ENCODE measurements around the gene ARSJ. TPM values are rescaled to one million over a fixed set of nuclear protein-coding genes. Genes with fewer than 3 reads are reported as not detected.
A peak's percentile ranks its signal among the peaks of the same experiment; 100 is the strongest.
"Not testable (repeated sequence)": the region's sequence is repeated elsewhere in the genome, so short reads cannot be mapped to it uniquely, and the experiment has no call there.

The ARSJ gene
- total RNA-seq, 2 donors from 2014 or later, result 0.45 TPM; not detected in 1

GRCh38 chr4:113943863-113944262 lies 35.6 kb downstream of the ARSJ start:
- Mint-ChIP-seq H3K27ac (no peak overlapping the region), H3K36me3 (ENCODE audit: low read depth) (no peaks in the 10 kb centered on the region), H3K27me3 (peaks cover 10% of the 10 kb centered on the region), H3K4me3 (peak overlapping the region; percentile 19), H3K4me1 (peaks cover 14% of the 10 kb centered on the region)
- DNase-seq (no peak), ATAC-seq (no peak)
- H3K9me3 ChIP-seq (ENCODE audit: control insufficient read depth, low read length, poor library complexity, severe bottlenecking), result no peaks in the 10 kb centered on the region

DNA sequence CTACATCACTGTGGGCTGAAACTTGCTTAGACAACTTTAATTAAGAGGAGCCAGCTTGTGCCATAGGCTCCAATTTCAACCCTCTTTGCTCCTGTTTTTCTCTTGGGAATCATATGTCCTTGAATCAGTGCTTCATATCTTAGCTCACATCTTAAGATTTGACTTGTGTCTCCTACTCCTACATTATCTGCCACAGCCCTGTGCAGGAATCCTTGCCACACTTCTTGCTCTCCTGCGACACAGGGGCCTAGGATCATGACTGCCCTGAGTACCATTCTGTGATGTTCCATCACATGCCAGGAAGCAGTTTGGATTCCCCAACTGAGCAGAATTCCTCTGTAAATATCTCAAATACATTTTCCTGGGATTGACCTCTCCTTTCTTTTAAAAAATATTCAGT lies 36.4 kb downstream of the ARSJ start:
- H3K27ac Mint-ChIP-seq, result no peak overlapping the region
- DNase-seq (no peak), ATAC-seq (no peak)
- no peaks in the 10 kb centered on the region for H3K36me3 Mint-ChIP-seq (ENCODE audit: low read depth)
- H3K27me3 Mint-ChIP-seq, result peaks cover 10% of the 10 kb centered on the region
- peaks cover 13% of the 10 kb centered on the region for H3K4me1 Mint-ChIP-seq
- H3K9me3 ChIP-seq (ENCODE audit: control insufficient read depth, low read length, poor library complexity, severe bottlenecking), result no peaks in the 10 kb centered on the region
- no peak overlapping the region for H3K4me3 Mint-ChIP-seq

DNA sequence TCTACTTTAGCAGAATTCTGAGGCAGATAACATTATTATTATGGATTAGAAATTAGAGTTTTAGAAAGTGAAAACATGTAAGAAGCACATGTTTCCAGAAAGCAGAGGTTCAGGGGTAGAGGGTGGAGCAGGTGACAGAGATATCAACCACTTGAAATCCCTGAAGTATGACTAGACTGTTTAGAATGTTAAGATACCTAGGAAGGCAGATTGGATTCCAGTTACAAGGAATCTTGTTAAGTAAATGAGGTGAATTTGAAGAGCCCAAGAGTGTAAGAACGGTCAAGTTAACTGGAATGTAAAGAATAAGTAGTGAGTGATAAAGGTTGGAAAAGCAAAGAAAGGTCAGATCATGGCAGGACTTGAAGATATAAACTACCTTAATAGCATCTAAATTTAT lies 37.6 kb downstream of the ARSJ start:
- H3K9me3 ChIP-seq (ENCODE audit: control insufficient read depth, low read length, poor library complexity, severe bottlenecking), result no peaks in the 10 kb centered on the region
- Mint-ChIP-seq H3K36me3 (ENCODE audit: low read depth) (no peaks in the 10 kb centered on the region), H3K4me3 (no peak overlapping the region), H3K27ac (no peak overlapping the region), H3K27me3 (peaks cover 10% of the 10 kb centered on the region), H3K4me1 (peaks cover 13% of the 10 kb centered on the region)
- DNase-seq (no peak), ATAC-seq (no peak)

- not testable (repeated sequence) for H3K9me3 ChIP-seq (ENCODE audit: control insufficient read depth, low read length, poor library complexity, severe bottlenecking); H3K27ac Mint-ChIP-seq; ATAC-seq; H3K36me3 Mint-ChIP-seq (ENCODE audit: low read depth); DNase-seq; H3K27me3 Mint-ChIP-seq; H3K4me3 Mint-ChIP-seq
- H3K4me1 Mint-ChIP-seq, result peaks cover 13% of the 10 kb centered on the region
Measured at GRCh38 chr4:113940103-113940502, 39.3 kb downstream of the ARSJ start.

- ATAC-seq, result no peak
- no peaks in the 10 kb centered on the region for H3K27me3 Mint-ChIP-seq
- H3K4me3 Mint-ChIP-seq, result no peak overlapping the region
- no peaks in the 10 kb centered on the region for H3K9me3 ChIP-seq (ENCODE audit: control insufficient read depth, low read length, poor library complexity, severe bottlenecking)
- DNase-seq, result no peak
- H3K36me3 Mint-ChIP-seq (ENCODE audit: low read depth), result peaks cover 2% of the 10 kb centered on the region
- H3K4me1 Mint-ChIP-seq, result no peaks in the 10 kb centered on the region
- H3K27ac Mint-ChIP-seq, result no peak overlapping the region
Measured at GRCh38 chr4:113935190-113935589, 44.3 kb downstream of the ARSJ start.

DNA sequence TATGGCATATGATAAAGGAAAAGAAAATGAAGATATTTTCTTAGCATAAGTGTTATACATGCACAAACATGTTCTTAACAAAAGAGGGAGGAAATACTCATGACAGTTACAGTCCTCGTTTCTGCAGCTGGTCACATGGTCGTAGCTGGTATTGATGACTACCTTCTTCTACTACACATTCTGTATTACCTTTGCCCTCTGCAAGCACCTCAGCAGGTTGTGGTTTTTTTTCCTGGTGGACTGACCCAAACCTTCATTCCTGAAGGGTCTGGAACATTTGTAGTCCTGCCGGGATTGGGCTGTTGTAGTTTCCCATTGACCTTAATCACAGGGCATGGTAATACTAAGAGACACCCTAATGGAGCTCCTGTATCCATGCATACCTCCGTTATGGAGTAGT lies 54.7 kb downstream of the ARSJ start:
- not testable (repeated sequence) for H3K4me3 Mint-ChIP-seq; ATAC-seq; H3K4me1 Mint-ChIP-seq; H3K36me3 Mint-ChIP-seq (ENCODE audit: low read depth); DNase-seq; H3K9me3 ChIP-seq (ENCODE audit: control insufficient read depth, low read length, poor library complexity, severe bottlenecking); H3K27me3 Mint-ChIP-seq; H3K27ac Mint-ChIP-seq

DNA sequence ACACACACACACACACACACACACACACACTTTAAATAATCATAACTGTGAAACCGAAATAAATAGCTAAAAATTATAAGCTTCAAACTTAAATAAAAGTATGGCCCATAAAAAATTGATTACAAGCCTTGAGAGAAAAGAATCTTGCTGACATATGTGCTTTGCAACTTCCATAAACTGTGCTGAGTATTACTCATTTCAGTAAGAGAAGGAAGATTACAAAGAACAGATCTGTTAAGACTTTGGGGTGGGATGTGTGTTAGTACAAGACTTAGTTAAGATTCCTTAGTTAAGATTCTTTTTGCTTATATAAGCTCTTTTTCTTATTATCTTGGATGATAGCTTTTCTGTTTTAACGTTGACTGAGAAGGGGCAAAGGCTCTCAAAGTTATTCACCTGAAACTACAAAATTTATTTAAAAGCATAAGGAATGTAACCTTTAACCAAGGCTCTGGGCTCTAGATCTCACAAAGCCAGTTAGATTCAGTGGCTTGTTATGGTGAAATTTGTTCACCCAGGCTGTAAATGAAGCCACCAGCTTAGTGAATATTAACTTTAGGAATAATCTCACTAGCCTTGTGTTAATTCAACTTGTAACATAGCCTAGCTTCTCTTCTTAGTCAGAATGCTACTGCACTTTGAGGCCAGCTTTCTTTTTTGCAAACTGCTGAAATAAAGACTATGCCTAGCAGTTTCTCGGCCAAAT lies 58.2 kb downstream of the ARSJ start:
- ATAC-seq (no peak), DNase-seq (no peak)
- Mint-ChIP-seq H3K27me3 (peaks cover 5% of the 10 kb centered on the region), H3K4me1 (peaks cover 6% of the 10 kb centered on the region), H3K27ac (no peak overlapping the region), H3K4me3 (no peak overlapping the region), H3K36me3 (ENCODE audit: low read depth) (peaks cover 5% of the 10 kb centered on the region)
- H3K9me3 ChIP-seq (ENCODE audit: control insufficient read depth, low read length, poor library complexity, severe bottlenecking), result no peaks in the 10 kb centered on the region

DNA sequence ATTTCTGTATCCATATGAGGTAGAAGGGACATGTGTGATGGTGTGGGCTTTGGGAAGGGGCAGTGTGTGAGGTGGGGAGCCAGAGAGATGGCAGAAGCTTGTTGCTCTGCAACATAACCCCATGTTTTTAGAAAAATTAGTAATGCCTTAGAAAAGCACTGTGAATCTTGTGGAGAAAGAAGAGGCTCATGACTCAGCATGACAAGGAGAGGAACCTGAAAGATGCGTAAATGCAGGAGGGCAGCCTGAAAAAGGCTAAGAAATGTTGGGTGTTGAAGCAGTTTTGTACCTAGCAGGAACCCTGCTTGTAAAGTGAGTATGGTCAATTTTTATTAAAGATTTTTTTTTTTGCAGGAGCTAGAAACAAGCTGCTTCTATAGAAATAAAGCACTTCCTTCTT lies 59.8 kb downstream of the ARSJ start:
- DNase-seq (no peak), ATAC-seq (no peak)
- Mint-ChIP-seq H3K4me1 (peaks cover 3% of the 10 kb centered on the region), H3K27ac (no peak overlapping the region), H3K27me3 (no peaks in the 10 kb centered on the region), H3K4me3 (no peak overlapping the region), H3K36me3 (ENCODE audit: low read depth) (peaks cover 2% of the 10 kb centered on the region)
- H3K9me3 ChIP-seq (ENCODE audit: control insufficient read depth, low read length, poor library complexity, severe bottlenecking), result no peaks in the 10 kb centered on the region

DNA sequence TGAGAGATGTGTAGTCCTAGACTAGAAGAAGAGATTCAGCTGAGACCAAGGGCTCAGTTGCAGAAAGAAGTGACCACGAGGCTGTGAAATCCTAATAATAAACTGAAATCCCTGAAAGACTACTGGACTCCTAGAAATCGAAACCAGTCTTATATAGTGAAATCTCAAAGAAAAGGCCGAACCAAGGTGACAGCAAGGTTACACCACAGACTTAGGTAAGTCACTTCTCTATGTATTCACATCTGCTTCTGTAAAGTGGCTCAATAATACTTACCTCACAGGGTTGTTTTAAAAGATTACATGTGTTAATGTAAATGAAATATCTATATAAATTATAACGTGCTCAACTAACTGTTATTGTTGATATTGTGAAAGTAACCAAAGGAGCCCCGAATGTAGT lies 60.3 kb downstream of the ARSJ start:
- no peaks in the 10 kb centered on the region for H3K27me3 Mint-ChIP-seq
- no peak for ATAC-seq
- peaks cover 3% of the 10 kb centered on the region for H3K4me1 Mint-ChIP-seq
- no peak overlapping the region for H3K4me3 Mint-ChIP-seq
- peaks cover 2% of the 10 kb centered on the region for H3K36me3 Mint-ChIP-seq (ENCODE audit: low read depth)
- no peak for DNase-seq
- H3K27ac Mint-ChIP-seq, result no peak overlapping the region
- H3K9me3 ChIP-seq (ENCODE audit: control insufficient read depth, low read length, poor library complexity, severe bottlenecking), result no peaks in the 10 kb centered on the region

DNA sequence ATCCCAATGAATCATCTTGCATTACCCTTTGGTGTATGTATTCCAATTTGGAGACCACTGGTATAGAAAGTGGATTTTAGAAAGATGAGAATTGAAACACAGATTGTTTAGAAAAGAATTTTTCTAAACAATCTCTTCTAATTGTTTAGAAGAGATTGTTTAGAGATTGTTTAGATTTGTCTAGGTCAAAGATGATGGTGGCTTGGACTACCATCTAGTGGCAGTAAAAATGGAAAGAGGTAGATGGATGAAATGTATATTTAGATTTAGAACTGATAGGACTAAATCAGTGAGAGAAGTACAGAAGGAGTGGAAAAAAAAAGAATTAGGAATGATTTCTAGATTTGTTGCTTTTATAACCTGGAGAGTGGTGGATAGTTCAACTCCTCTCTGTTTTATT lies 70.6 kb downstream of the ARSJ start:
- DNase-seq (no peak), ATAC-seq (no peak)
- no peaks in the 10 kb centered on the region for H3K36me3 Mint-ChIP-seq (ENCODE audit: low read depth)
- no peaks in the 10 kb centered on the region for H3K27me3 Mint-ChIP-seq
- no peak overlapping the region for H3K4me3 Mint-ChIP-seq
- no peaks in the 10 kb centered on the region for H3K9me3 ChIP-seq (ENCODE audit: control insufficient read depth, low read length, poor library complexity, severe bottlenecking)
- H3K4me1 Mint-ChIP-seq, result peaks cover 19% of the 10 kb centered on the region
- H3K27ac Mint-ChIP-seq, result no peak overlapping the region

- no peaks in the 10 kb centered on the region for H3K9me3 ChIP-seq (ENCODE audit: control insufficient read depth, low read length, poor library complexity, severe bottlenecking)
- ATAC-seq (no peak), DNase-seq (no peak)
- peak overlapping the region; percentile 32 for H3K27ac Mint-ChIP-seq
- no peak overlapping the region for H3K4me3 Mint-ChIP-seq
- no peaks in the 10 kb centered on the region for H3K27me3 Mint-ChIP-seq
- H3K36me3 Mint-ChIP-seq (ENCODE audit: low read depth), result no peaks in the 10 kb centered on the region
- H3K4me1 Mint-ChIP-seq, result peaks cover 23% of the 10 kb centered on the region
Measured at GRCh38 chr4:113907559-113907958, 71.9 kb downstream of the ARSJ start.

DNA sequence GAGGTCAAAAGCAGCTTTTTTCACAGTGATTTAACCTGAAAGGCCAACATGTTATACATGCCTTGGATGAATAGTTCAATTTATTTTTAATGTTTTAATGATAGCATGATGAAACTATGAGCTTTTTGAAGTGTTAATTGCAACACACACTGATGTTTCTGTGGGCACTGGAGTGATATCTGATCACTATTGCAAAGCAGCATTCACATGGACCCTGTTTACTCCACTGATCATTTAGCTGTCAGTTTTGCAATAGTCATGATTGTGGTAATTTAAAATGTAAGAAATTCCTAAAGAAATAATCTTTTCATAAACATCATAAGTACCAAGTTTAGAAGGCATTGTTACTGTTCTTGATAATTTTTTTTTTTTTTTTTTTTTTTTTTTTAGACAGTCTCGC lies 74.1 kb downstream of the ARSJ start:
- ATAC-seq (no peak), DNase-seq (no peak)
- H3K27ac Mint-ChIP-seq, result no peak overlapping the region
- no peaks in the 10 kb centered on the region for H3K27me3 Mint-ChIP-seq
- no peak overlapping the region for H3K4me3 Mint-ChIP-seq
- peaks cover 27% of the 10 kb centered on the region for H3K4me1 Mint-ChIP-seq
- no peaks in the 10 kb centered on the region for H3K9me3 ChIP-seq (ENCODE audit: control insufficient read depth, low read length, poor library complexity, severe bottlenecking)
- no peaks in the 10 kb centered on the region for H3K36me3 Mint-ChIP-seq (ENCODE audit: low read depth)

GRCh38 chr4:113904877-113905276 lies 74.6 kb downstream of the ARSJ start:
- no peak overlapping the region for H3K27ac Mint-ChIP-seq
- ATAC-seq (no peak), DNase-seq (no peak)
- H3K36me3 Mint-ChIP-seq (ENCODE audit: low read depth), result no peaks in the 10 kb centered on the region
- no peaks in the 10 kb centered on the region for H3K9me3 ChIP-seq (ENCODE audit: control insufficient read depth, low read length, poor library complexity, severe bottlenecking)
- H3K27me3 Mint-ChIP-seq, result no peaks in the 10 kb centered on the region
- H3K4me1 Mint-ChIP-seq, result peaks cover 29% of the 10 kb centered on the region
- no peak overlapping the region for H3K4me3 Mint-ChIP-seq

GRCh38 chr4:113901994-113902787 lies 77.3 kb downstream of the ARSJ start:
- Mint-ChIP-seq H3K4me1 (peaks cover 35% of the 10 kb centered on the region), H3K4me3 (peak overlapping the region; percentile 87), H3K27me3 (no peaks in the 10 kb centered on the region), H3K36me3 (ENCODE audit: low read depth) (no peaks in the 10 kb centered on the region), H3K27ac (peak overlapping the region; percentile 88)
- ATAC-seq (peak; percentile 90), DNase-seq (peak; percentile 39 to 56 (median 54))
- no peaks in the 10 kb centered on the region for H3K9me3 ChIP-seq (ENCODE audit: control insufficient read depth, low read length, poor library complexity, severe bottlenecking)

All from T-helper 17 cell (primary cell).